ENCODE measurements around the gene NEDD9.

The NEDD9 gene

DNA sequence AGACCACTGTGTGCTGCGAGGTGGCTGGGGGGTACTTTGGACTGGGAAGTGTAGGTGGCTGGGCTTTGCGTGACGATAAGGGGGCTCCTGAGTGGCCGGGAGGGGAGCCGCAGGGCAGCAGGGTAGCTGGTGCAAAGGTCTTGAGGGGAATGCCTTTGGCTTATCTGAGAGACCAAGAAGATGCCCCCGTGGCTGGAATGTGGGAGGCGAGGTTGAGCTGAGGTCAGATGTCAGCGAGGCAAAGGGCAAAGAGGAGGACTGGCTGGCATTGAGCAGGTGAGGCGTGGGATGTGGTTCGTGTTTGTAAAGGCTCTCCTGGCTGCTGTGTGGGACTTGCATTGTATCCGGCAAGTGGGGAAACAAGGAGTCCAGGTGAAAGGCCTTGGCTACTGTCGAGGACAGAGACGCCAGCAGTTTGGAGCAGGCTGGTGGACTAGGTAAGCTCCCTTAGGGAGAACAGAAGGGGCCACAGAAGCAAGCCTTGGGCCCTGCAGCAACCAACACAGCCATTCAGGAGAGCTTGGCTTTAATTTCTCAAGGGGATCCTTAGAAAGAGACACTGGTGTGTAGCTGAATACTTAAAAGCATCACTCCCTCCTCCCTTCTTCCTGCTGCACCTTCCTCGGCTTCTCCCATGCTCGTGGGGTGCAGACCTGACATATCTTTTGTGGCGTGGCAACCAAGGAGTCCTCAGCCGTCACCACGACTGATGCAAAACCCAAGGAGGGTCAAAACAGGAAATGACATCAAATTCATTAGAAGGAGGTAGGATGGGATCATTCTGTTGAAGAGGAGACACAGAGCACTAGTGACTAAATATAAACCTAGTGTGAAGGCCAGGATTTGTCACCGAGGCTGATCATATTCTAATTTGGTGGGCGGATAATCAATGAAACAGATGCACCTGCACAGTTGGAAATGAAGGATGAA, 67.5 kb downstream of the NEDD9 start:
- H3K4me2 ChIP-seq (ENCODE audit: low read length), result no peak overlapping the region
- H2AFZ ChIP-seq, result no peak overlapping the region
- no peaks in the 10 kb centered on the region for H3K4me1 ChIP-seq
- H3K36me3 ChIP-seq (ENCODE audit: control insufficient read depth, insufficient read depth, low read length), result no peaks in the 10 kb centered on the region
- no peak overlapping the region for H3K9ac ChIP-seq
- H3K79me2 ChIP-seq, result no peaks in the 10 kb centered on the region
- H3K9me3 ChIP-seq (ENCODE audit: control insufficient read depth, low read length), result no peaks in the 10 kb centered on the region
- H3K27me3 ChIP-seq (ENCODE audit: control insufficient read depth, insufficient read depth, low read length), result no peaks in the 10 kb centered on the region
- no peak overlapping the region for H3K4me3 ChIP-seq (ENCODE audit: low read depth, low read length)
- TF ChIP-seq, protein P1, sequence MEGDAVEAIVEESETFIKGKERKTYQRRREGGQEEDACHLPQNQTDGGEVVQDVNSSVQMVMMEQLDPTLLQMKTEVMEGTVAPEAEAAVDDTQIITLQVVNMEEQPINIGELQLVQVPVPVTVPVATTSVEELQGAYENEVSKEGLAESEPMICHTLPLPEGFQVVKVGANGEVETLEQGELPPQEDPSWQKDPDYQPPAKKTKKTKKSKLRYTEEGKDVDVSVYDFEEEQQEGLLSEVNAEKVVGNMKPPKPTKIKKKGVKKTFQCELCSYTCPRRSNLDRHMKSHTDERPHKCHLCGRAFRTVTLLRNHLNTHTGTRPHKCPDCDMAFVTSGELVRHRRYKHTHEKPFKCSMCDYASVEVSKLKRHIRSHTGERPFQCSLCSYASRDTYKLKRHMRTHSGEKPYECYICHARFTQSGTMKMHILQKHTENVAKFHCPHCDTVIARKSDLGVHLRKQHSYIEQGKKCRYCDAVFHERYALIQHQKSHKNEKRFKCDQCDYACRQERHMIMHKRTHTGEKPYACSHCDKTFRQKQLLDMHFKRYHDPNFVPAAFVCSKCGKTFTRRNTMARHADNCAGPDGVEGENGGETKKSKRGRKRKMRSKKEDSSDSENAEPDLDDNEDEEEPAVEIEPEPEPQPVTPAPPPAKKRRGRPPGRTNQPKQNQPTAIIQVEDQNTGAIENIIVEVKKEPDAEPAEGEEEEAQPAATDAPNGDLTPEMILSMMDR (IDR thresholded peaks at IDR 0.05), result no peak
- H3K27ac ChIP-seq, result no peak overlapping the region

DNA sequence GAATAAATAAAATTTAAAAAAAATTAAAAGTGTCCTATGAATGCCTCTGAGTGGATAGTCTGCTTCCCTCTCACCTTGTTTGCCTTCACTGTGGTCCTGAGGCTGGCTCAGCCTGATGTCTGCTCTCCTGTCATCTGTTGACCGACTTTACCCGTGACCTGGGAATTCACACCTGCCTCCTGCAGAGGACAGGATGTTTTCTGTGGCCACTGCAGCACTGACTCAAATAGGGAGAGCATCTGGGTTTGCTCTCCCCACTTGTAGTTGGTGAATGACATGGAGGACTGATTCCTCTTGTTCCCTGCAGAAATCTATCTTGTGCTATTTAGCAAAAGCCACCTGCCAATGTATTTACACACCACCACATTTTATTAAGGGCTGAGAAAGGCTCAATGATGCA, 68.5 kb downstream of the NEDD9 start:
- TF ChIP-seq, protein P1 (IDR thresholded peaks at IDR 0.05), result no peak
- no peaks in the 10 kb centered on the region for H3K36me3 ChIP-seq (ENCODE audit: control insufficient read depth, insufficient read depth, low read length)
- no peak overlapping the region for H3K9ac ChIP-seq

GRCh38 chr6:11162262-11162661, 70.2 kb downstream of the NEDD9 start:
- H3K9me3 ChIP-seq (ENCODE audit: control insufficient read depth, low read length), result no peaks in the 10 kb centered on the region
- H3K4me1 ChIP-seq, result no peaks in the 10 kb centered on the region
- H3K27ac ChIP-seq, result no peak overlapping the region
- H3K36me3 ChIP-seq (ENCODE audit: control insufficient read depth, insufficient read depth, low read length), result no peaks in the 10 kb centered on the region
- no peak overlapping the region for H3K4me2 ChIP-seq (ENCODE audit: low read length)
- no peak overlapping the region for H2AFZ ChIP-seq
- no peak overlapping the region for H3K9ac ChIP-seq
- TF ChIP-seq, protein P1 (IDR thresholded peaks at IDR 0.05), result no peak
- no peaks in the 10 kb centered on the region for H3K27me3 ChIP-seq (ENCODE audit: control insufficient read depth, insufficient read depth, low read length)
- H3K79me2 ChIP-seq, result no peaks in the 10 kb centered on the region
- no peak overlapping the region for H3K4me3 ChIP-seq (ENCODE audit: low read depth, low read length)

More for the DNA sequence above, 68.5 kb downstream of the NEDD9 start:
- H3K79me2 ChIP-seq, result no peaks in the 10 kb centered on the region
- no peak overlapping the region for H3K4me3 ChIP-seq (ENCODE audit: low read depth, low read length)
- no peak overlapping the region for H3K27ac ChIP-seq
- no peaks in the 10 kb centered on the region for H3K27me3 ChIP-seq (ENCODE audit: control insufficient read depth, insufficient read depth, low read length)
- H3K4me2 ChIP-seq (ENCODE audit: low read length), result no peak overlapping the region
- no peaks in the 10 kb centered on the region for H3K9me3 ChIP-seq (ENCODE audit: control insufficient read depth, low read length)
- no peak overlapping the region for H2AFZ ChIP-seq
- no peaks in the 10 kb centered on the region for H3K4me1 ChIP-seq

- no peak overlapping the region for H3K4me3 ChIP-seq (ENCODE audit: low read depth, low read length)
- no peak overlapping the region for H3K27ac ChIP-seq
- H3K4me2 ChIP-seq (ENCODE audit: low read length), result no peak overlapping the region
- H2AFZ ChIP-seq, result no peak overlapping the region
- H3K9ac ChIP-seq, result no peak overlapping the region
- no peaks in the 10 kb centered on the region for H3K79me2 ChIP-seq
- TF ChIP-seq, protein P1 (IDR thresholded peaks at IDR 0.05), result no peak
- no peaks in the 10 kb centered on the region for H3K4me1 ChIP-seq
- no peaks in the 10 kb centered on the region for H3K9me3 ChIP-seq (ENCODE audit: control insufficient read depth, low read length)
- no peaks in the 10 kb centered on the region for H3K36me3 ChIP-seq (ENCODE audit: control insufficient read depth, insufficient read depth, low read length)
- H3K27me3 ChIP-seq (ENCODE audit: control insufficient read depth, insufficient read depth, low read length), result no peaks in the 10 kb centered on the region
These were observed 71.2 kb downstream of the NEDD9 start for GRCh38 chr6:11161031-11161956.

Measured in parathyroid adenoma (tissue), 2 donors.